Heart right ventricle (tissue), 16 donors: ENCODE data around the gene LLGL1. TPM values are rescaled to one million over a fixed set of nuclear protein-coding genes. Genes with fewer than 3 reads are reported as not detected.

Source experiments
- ATAC-seq, 8 donors: fragments of 200-7000 bp; cut with Tn5 transposase; one replicate each; pipeline ENCODE4 v1.9.1; 2020; ENCODE audit warnings: mild to moderate bottlenecking in 8 of 8, moderate library complexity in 8 of 8, moderate number of reproducible peaks in 1 of 8
- DNase-seq, 2 donors: peaks; one replicate each; pipeline ENCODE4 v3.0.0-alpha.2; 2020
- H3K27ac ChIP-seq, 10 donors: fragments of 200-600 bp; sonication (generic) in 2 of 10; one replicate each; pipeline versions ENCODE4 v1.5.0 to v1.8.0; 2020 to 2022; ENCODE audit warnings: mild to moderate bottlenecking in 3 of 10
- H3K27me3 ChIP-seq, 7 donors: fragments of 200-600 bp; one replicate each; pipeline ENCODE4 v1.8.0; 2021 to 2022; ENCODE audit warnings: mild to moderate bottlenecking in 2 of 7
- H3K36me3 ChIP-seq, 9 donors: fragments of 200-600 bp; sonication (generic) in 1 of 9; one replicate each; pipeline versions ENCODE4 v1.5.0 to v1.8.0; 2020 to 2022; ENCODE audit warnings: mild to moderate bottlenecking in 2 of 9
- H3K4me1 ChIP-seq, 9 donors: fragments of 200-600 bp; sonication (generic) in 1 of 9; one replicate each; pipeline versions ENCODE4 v1.5.0 to v1.8.0; 2020 to 2022; ENCODE audit warnings: mild to moderate bottlenecking in 4 of 9
- H3K4me3 ChIP-seq, 10 donors: fragments of 200-600 bp; sonication (generic) in 2 of 10; one replicate each; pipeline versions ENCODE4 v1.5.0 to v1.8.0; 2020 to 2022; ENCODE audit warnings: mild to moderate bottlenecking in 7 of 10, moderate library complexity in 2 of 10
- H3K9me3 ChIP-seq, 11 donors: fragments of 200-600 bp in 10 of 11; sonication (generic) in 2 of 11; one replicate each; pipeline versions ENCODE4 v1.5.0 to v1.8.0; 2013 to 2022; ENCODE audit warnings: mild to moderate bottlenecking in 2 of 11, control low read depth in 1 of 11, moderate library complexity in 1 of 11
- CTCF ChIP-seq, 9 donors: fragments of 200-600 bp; sonication (generic) in 2 of 9; IDR thresholded peaks; one replicate each; pipeline versions ENCODE4 v1.5.0 to v1.8.0; 2021 to 2022; ENCODE audit warnings: antibody characterized with exemption in 9 of 9, mild to moderate bottlenecking in 5 of 9, moderate library complexity in 1 of 9
- WGBS, 2 donors: extraction: QIAGEN DNeasy Blood & Tissue Kit; methylation state at CpG; one replicate each; pipeline ENCODE4 v1.1.7; 2013; ENCODE audit warnings: inconsistent platforms in 1 of 2; 5-methylcytosine and 5-hydroxymethylcytosine counted together
- intact Hi-C, 10 donors: fragments of 100-400 bp; cut with DNase I; formaldehyde crosslinking; loops; one replicate each; pipeline versions ENCODE4 v1.11.1 to v1.14.2; 2022
- polyA plus RNA-seq, 2 donors: library from polyadenylated mRNA; stranded (reverse); fragments of 200-250 nt; gene quantifications; one replicate each; pipeline ENCODE4 v1.2.3, GENCODE V29; 2013
- total RNA-seq, 10 donors: library from RNA; stranded (reverse); fragmentation: NEBNext Ultra II Directional in 3 of 10; extraction: Animal tissue kit (Norgen Biotek cat#: 25700) in 3 of 10; gene quantifications; one replicate each; pipeline versions ENCODE4 v1.2.1 to v1.2.4, GENCODE V29; 2021 to 2023
- donor health status: Arrhythmogenic right ventricular cardiomyopathy.
- donor health status: ischemic (EF 13 %, LVEDD 7.1; RV severe dilation, severe dysfunction).
- donor health status: healthy with polysubstance abuse.
- donor health status: DM: no; HTN: yes; CAD: no.
- donor health status: DM: no; HTN: no; CAD: no.
- donor health status: ischemic (EF 25% LVEDD 6.9; RV normal size, moderate dysfunction).
- donor health status: ischemic (EF 25% LVEDD 5.7; RV mildly dilated, moderate dysfunction).
- donor health status: healthy.
- donor health status: DM: yes; HTN: yes; CAD: no.
- donor health status: Ischemic cardiomyopathy.
- donor health status: ischemic (EF 35%, LVEDD 5.7; RV mildly dilated, moderate dysfunction).
- donor health status: nonischemic (EF 11% LVEDD 7.7; RV severe dilation, severe dysfunction).
- donor health status: DM: yes; HTN: yes; CAD: no.
- donor health status: PGD.
- donor health status: ischemic (EF 29% LVEDD 5.4; RV normal size, mild dysfunction).
- donor health status: nonischemic (EF 23%, LVEDD 6.1; RV moderate dilation, normal function).

Gene LLGL1
- total and polyA plus RNA-seq, 12 donors, result 5.8 to 12.4 (median 8.6) TPM

- intact Hi-C loops, result no loop called here
Observed at GRCh38 chr17:18237461-18237860, 12.0 kb downstream of the LLGL1 start.

GRCh38 chr17:18238299-18238698, 12.9 kb downstream of the LLGL1 start:
- H3K36me3 ChIP-seq, result peaks cover 0 to 97% (median 4%) of the 10 kb centered on the region in 9 donors
- H3K9me3 ChIP-seq, result no peaks in the 10 kb centered on the region
- no peak overlapping the region for H3K4me3 ChIP-seq
- intact Hi-C loops, result no loop called here
- TF ChIP-seq CTCF (IDR thresholded peaks at IDR 0.05), result no peak
- no peaks in the 10 kb centered on the region for H3K27me3 ChIP-seq
- H3K27ac ChIP-seq, result no peak overlapping the region
- H3K4me1 ChIP-seq, result peaks cover 0 to 5% (median 0%) of the 10 kb centered on the region in 9 donors
- ATAC-seq (no peak), DNase-seq (no peak)
- WGBS, 2 donors, result 92 to 94% methylated on average over 18 of the region's 18 CpGs

More at GRCh38 chr17:18237461-18237860, 12.0 kb downstream of the LLGL1 start:
- peaks cover 0 to 97% (median 4%) of the 10 kb centered on the region in 9 donors for H3K36me3 ChIP-seq
- WGBS, 2 donors, result 92% methylated on average over 20 of the region's 20 CpGs
- ATAC-seq, result no peak
- peaks cover 0 to 5% (median 0%) of the 10 kb centered on the region in 9 donors for H3K4me1 ChIP-seq
- no peak for TF ChIP-seq CTCF (IDR thresholded peaks at IDR 0.05)
- H3K27ac ChIP-seq, result no peak overlapping the region
- H3K9me3 ChIP-seq, result no peaks in the 10 kb centered on the region
- no peaks in the 10 kb centered on the region for H3K27me3 ChIP-seq
- no peak for DNase-seq
- no peak overlapping the region for H3K4me3 ChIP-seq

- ATAC-seq, result no peak
- 94 to 96% methylated on average over 19 of the region's 19 CpGs for WGBS, 2 donors
- intact Hi-C loops, result no loop called here
Observed at GRCh38 chr17:18240449-18240848, 15.0 kb downstream of the LLGL1 start.

GRCh38 chr17:18241229-18241871, 15.9 kb downstream of the LLGL1 start:
- Histone ChIP-seq H3K36me3 (peaks cover 5 to 97% (median 24%) of the 10 kb centered on the region in 9 donors), H3K4me3 (no peak overlapping the region), H3K27me3 (no peaks in the 10 kb centered on the region), H3K9me3 (no peaks in the 10 kb centered on the region), H3K27ac (no peak overlapping the region), H3K4me1 (peaks cover 0 to 5% (median 0%) of the 10 kb centered on the region in 9 donors)
- WGBS, 2 donors, result 90 to 93% methylated on average over 28 of the region's 28 CpGs
- DNase-seq, result no peak
- no peak for TF ChIP-seq CTCF (IDR thresholded peaks at IDR 0.05)
- ATAC-seq, result no peak
- intact Hi-C loops, result no loop called here

More at GRCh38 chr17:18240449-18240848, 15.0 kb downstream of the LLGL1 start:
- H3K4me3 ChIP-seq, result no peak overlapping the region
- no peaks in the 10 kb centered on the region for H3K27me3 ChIP-seq
- no peak for TF ChIP-seq CTCF (IDR thresholded peaks at IDR 0.05)
- DNase-seq, result no peak
- H3K27ac ChIP-seq, result no peak overlapping the region
- H3K9me3 ChIP-seq, result no peaks in the 10 kb centered on the region
- H3K36me3 ChIP-seq, result peaks cover 0 to 97% (median 15%) of the 10 kb centered on the region in 9 donors
- peaks cover 0 to 5% (median 0%) of the 10 kb centered on the region in 9 donors for H3K4me1 ChIP-seq
